GM23338 (cell line): ENCODE data around the gene SLC16A6. TPM values are rescaled to one million over a fixed set of nuclear protein-coding genes. Genes with fewer than 3 reads are reported as not detected.

Experiments
- ATAC-seq: fragments of 200-7000 bp; cut with Tn5 transposase; 3 replicates; pipeline ENCODE4 v1.9.1; 2020
- DNase-seq: peaks from one replicate; pipeline ENCODE4 v3.0.0-alpha.2; 2015; ENCODE audit warnings: low spot score
- H2AFZ ChIP-seq: fragments of 200-600 bp; sonication (generic); 2 replicates; pipeline ENCODE4 v1.8.0; 2016; ENCODE audit warnings: antibody characterized with exemption, mild to moderate bottlenecking, moderate library complexity
- H3F3A ChIP-seq: fragments of 200-600 bp; sonication (generic); replicated peaks from 2 replicates; pipeline ENCODE4 v1.8.0; 2017; ENCODE audit warnings: antibody characterized with exemption, mixed run types, low read depth
- H3K27ac ChIP-seq: fragments of 200-600 bp; sonication (generic); 2 replicates; pipeline ENCODE4 v1.6.1; 2016; ENCODE audit warnings: low read depth
- H3K27me3 ChIP-seq: fragments of 200-600 bp; sonication (generic); 2 replicates; pipeline ENCODE4 v1.8.0; 2016; ENCODE audit warnings: mild to moderate bottlenecking, mixed run types, moderate library complexity; ENCODE audit not compliant: insufficient read depth
- H3K36me3 ChIP-seq: fragments of 200-600 bp; sonication (generic); 2 replicates; pipeline ENCODE4 v1.8.0; 2016; ENCODE audit warnings: mild to moderate bottlenecking; ENCODE audit not compliant: insufficient read depth
- H3K4me1 ChIP-seq: fragments of 200-600 bp; sonication (generic); 2 replicates; pipeline ENCODE4 v1.8.0; 2016; ENCODE audit warnings: mild to moderate bottlenecking, moderate library complexity; ENCODE audit not compliant: insufficient read depth
- H3K4me2 ChIP-seq: fragments of 200-600 bp; sonication (generic); 2 replicates; pipeline ENCODE4 v1.7.1; 2017; ENCODE audit warnings: mixed run types
- H3K4me3 ChIP-seq: fragments of 200-600 bp; sonication (generic); 2 replicates; pipeline ENCODE4 v1.6.1; 2016; ENCODE audit warnings: mixed run types
- H3K79me2 ChIP-seq: fragments of 200-600 bp; sonication (generic); replicated peaks from 2 replicates; pipeline ENCODE4 v1.8.0; 2017; ENCODE audit warnings: mild to moderate bottlenecking; ENCODE audit not compliant: insufficient read depth
- H3K9me2 ChIP-seq: fragments of 200-600 bp; sonication (generic); 2 replicates; pipeline ENCODE4 v1.8.0; 2017; ENCODE audit not compliant: insufficient read depth
- H4K20me1 ChIP-seq: fragments of 200-600 bp; sonication (generic); replicated peaks from 2 replicates; pipeline ENCODE4 v1.8.0; 2017; ENCODE audit warnings: mild to moderate bottlenecking; ENCODE audit not compliant: insufficient read depth
- H3K27ac Mint-ChIP-seq: 2 replicates; pipeline ENCODE4 v1.8.0; 2020; ENCODE audit warnings: inconsistent platforms, mild to moderate bottlenecking, moderate library complexity, mixed read lengths
- H3K27me3 Mint-ChIP-seq: 3 replicates; pipeline ENCODE4 v1.8.0; 2022; ENCODE audit warnings: low read depth, mild to moderate bottlenecking, moderate library complexity, mixed read lengths, inconsistent platforms; ENCODE audit not compliant: insufficient read depth, poor library complexity
- H3K36me3 Mint-ChIP-seq: 3 replicates; pipeline ENCODE4 v1.8.0; 2021; ENCODE audit warnings: low read depth, mild to moderate bottlenecking, inconsistent platforms, moderate library complexity, mixed read lengths
- H3K4me1 Mint-ChIP-seq: 3 replicates; pipeline ENCODE4 v1.8.0; 2020; ENCODE audit warnings: mild to moderate bottlenecking, inconsistent platforms, mixed read lengths
- H3K4me3 Mint-ChIP-seq: 3 replicates; pipeline ENCODE4 v1.8.0; 2021; ENCODE audit warnings: moderate library complexity, mild to moderate bottlenecking, inconsistent platforms, mixed read lengths
- H3K9me3 Mint-ChIP-seq: 3 replicates; pipeline ENCODE4 v1.8.0; 2020; ENCODE audit warnings: moderate library complexity, mild to moderate bottlenecking, inconsistent platforms, mixed read lengths
- CREB1 ChIP-seq: fragments of 250-450 bp; sonication (Bioruptor Pico); IDR thresholded peaks from 2 replicates; pipeline ENCODE4 v1.5.0; 2020; ENCODE audit warnings: low read depth, mild to moderate bottlenecking, moderate library complexity
- ETS1 ChIP-seq: IDR thresholded peaks from 2 replicates; pipeline ENCODE4 v1.6.1; 2016; ENCODE audit warnings: antibody characterized with exemption
- EZH2 ChIP-seq: fragments of 200-600 bp; sonication (generic); IDR thresholded peaks from one replicate; pipeline ENCODE4 v1.8.0; 2017; ENCODE audit warnings: antibody characterized with exemption, mild to moderate bottlenecking, low read depth; ENCODE audit not compliant: unreplicated experiment
- EZH2phosphoT487 ChIP-seq: fragments of 200-600 bp; sonication (generic); IDR thresholded peaks from one replicate; pipeline ENCODE4 v1.8.1; 2018; ENCODE audit warnings: antibody characterized with exemption; ENCODE audit not compliant: unreplicated experiment
- JUNB ChIP-seq: IDR thresholded peaks from one replicate; pipeline ENCODE4 v1.6.1; 2016; ENCODE audit warnings: antibody characterized with exemption; ENCODE audit not compliant: unreplicated experiment
- NANOG ChIP-seq: IDR thresholded peaks from 2 replicates; pipeline ENCODE4 v1.6.1; 2016; ENCODE audit warnings: antibody characterized with exemption, borderline replicate concordance
- POLR2AphosphoS5 ChIP-seq: IDR thresholded peaks from 2 replicates; pipeline ENCODE4 v1.6.1; 2016; ENCODE audit warnings: antibody characterized with exemption, low read depth
- REST ChIP-seq: IDR thresholded peaks from one replicate; pipeline ENCODE4 v1.6.1; 2018; ENCODE audit warnings: antibody characterized with exemption; ENCODE audit not compliant: unreplicated experiment
- STAT1 ChIP-seq: IDR thresholded peaks from one replicate; pipeline ENCODE4 v1.6.1; 2016; ENCODE audit warnings: antibody characterized with exemption; ENCODE audit not compliant: unreplicated experiment
- ZNF114 ChIP-seq: fragments of 250-450 bp; sonication (Bioruptor Pico); IDR thresholded peaks from 2 replicates; pipeline ENCODE4 v1.5.0; 2020; ENCODE audit warnings: mild to moderate bottlenecking, moderate library complexity
- ZNF331 ChIP-seq: fragments of 250-450 bp; sonication (Bioruptor Pico); IDR thresholded peaks from 2 replicates; pipeline ENCODE4 v1.5.0; 2020; ENCODE audit warnings: low read depth, mild to moderate bottlenecking, moderate library complexity
- ZNF462 ChIP-seq: fragments of 250-450 bp; sonication (Bioruptor Pico); IDR thresholded peaks from 2 replicates; pipeline ENCODE4 v1.5.0; 2020; ENCODE audit warnings: mild to moderate bottlenecking, moderate library complexity
- polyA plus RNA-seq: library from polyadenylated mRNA; unstranded; fragments of >200 nt; fragmentation: Nextera tagmentation; extraction: Ambion mirVana; gene quantifications from 2 replicates; pipeline ENCODE4 v1.2.1, GENCODE V29; 2016
- total RNA-seq: library from RNA; depleted of rRNA; stranded (reverse); fragments of >200 nt; shearing (Covaris generic); gene quantifications from 2 replicates; pipeline ENCODE4 v1.2.3, GENCODE V29; 2014
- TF ChIP-seq, protein P1 (sequence below), 2 experiments: fragments of 200-600 bp in 1 of 2; sonication (generic) in 1 of 2; conservative IDR thresholded peaks; 2 replicates each; pipeline versions ENCODE4 v1.5.1 to v1.6.1; 2016 to 2017; ENCODE audit warnings: antibody characterized with exemption in 2 of 2, low read depth in 2 of 2, mild to moderate bottlenecking in 2 of 2, moderate library complexity in 1 of 2

SLC16A6 gene
- total and polyA plus RNA-seq, 2 experiments from 2014 or later, result not detected

GRCh38 chr17:68293490-68294195 is 2.7 kb upstream of the SLC16A6 start:
- Histone ChIP-seq H3K4me2 (peak overlapping the region; percentile 59), H3K27me3 (peaks cover 54% of the 10 kb centered on the region), H3K4me3 (0 out of 2 replicates have a peak overlapping the region, but pooled peaks have one; percentile 4), H4K20me1 (no peaks in the 10 kb centered on the region), H3F3A (peaks cover 13% of the 10 kb centered on the region), H3K9me2 (no peaks in the 10 kb centered on the region), H3K4me1 (peaks cover 60% of the 10 kb centered on the region), H3K27ac (no peak overlapping the region), H2AFZ (no peak overlapping the region), H3K79me2 (no peaks in the 10 kb centered on the region), H3K36me3 (no peaks in the 10 kb centered on the region)
- no peak for ATAC-seq
- H3K4me3 Mint-ChIP-seq, result peak overlapping the region; percentile 74; the same call in 2 of the 3 replicates
- no peak overlapping the region for H3K27ac Mint-ChIP-seq
- H3K4me1 Mint-ChIP-seq, result peaks cover 59% of the 10 kb centered on the region
- no peak for DNase-seq
- no peaks in the 10 kb centered on the region for H3K9me3 Mint-ChIP-seq
- H3K27me3 Mint-ChIP-seq, result peaks cover 46% of the 10 kb centered on the region
- H3K36me3 Mint-ChIP-seq, result no peaks in the 10 kb centered on the region; the same call in 2 of the 3 replicates
- TF ChIP-seq ZNF331 (no peak), EZH2phosphoT487 (no peak), ZNF114 (CRISPR knock-in tag) (no peak), POLR2AphosphoS5 (no peak), JUNB (no peak), NANOG (no peak), ETS1 (no peak), CREB1 (CRISPR knock-in tag) (no peak), ZNF462 (CRISPR knock-in tag) (no peak), REST (no peak), STAT1 (no peak), EZH2 (no peak)
- TF ChIP-seq, protein P1, sequence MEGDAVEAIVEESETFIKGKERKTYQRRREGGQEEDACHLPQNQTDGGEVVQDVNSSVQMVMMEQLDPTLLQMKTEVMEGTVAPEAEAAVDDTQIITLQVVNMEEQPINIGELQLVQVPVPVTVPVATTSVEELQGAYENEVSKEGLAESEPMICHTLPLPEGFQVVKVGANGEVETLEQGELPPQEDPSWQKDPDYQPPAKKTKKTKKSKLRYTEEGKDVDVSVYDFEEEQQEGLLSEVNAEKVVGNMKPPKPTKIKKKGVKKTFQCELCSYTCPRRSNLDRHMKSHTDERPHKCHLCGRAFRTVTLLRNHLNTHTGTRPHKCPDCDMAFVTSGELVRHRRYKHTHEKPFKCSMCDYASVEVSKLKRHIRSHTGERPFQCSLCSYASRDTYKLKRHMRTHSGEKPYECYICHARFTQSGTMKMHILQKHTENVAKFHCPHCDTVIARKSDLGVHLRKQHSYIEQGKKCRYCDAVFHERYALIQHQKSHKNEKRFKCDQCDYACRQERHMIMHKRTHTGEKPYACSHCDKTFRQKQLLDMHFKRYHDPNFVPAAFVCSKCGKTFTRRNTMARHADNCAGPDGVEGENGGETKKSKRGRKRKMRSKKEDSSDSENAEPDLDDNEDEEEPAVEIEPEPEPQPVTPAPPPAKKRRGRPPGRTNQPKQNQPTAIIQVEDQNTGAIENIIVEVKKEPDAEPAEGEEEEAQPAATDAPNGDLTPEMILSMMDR (conservative IDR thresholded peaks at IDR 0.05; ENCODE audit: low read depth in 2 of 2), result no peak
